Ramos (cell line): ENCODE data around the gene LMAN2L.

Experiments
- in situ Hi-C: fragments of 300-500 bp; cut with MboI; formaldehyde crosslinking; loops from one replicate; pipeline ENCODE4 v1.14.3; 2022; ENCODE audit warnings: low sequenced_read_pairs; ENCODE audit not compliant: unreplicated experiment

LMAN2L gene

GRCh38 chr2:96739633-96740428, at the start of gene LMAN2L:
TSS of gene LMAN2L (minus strand) at chr2:96740064. CDS start at chr2:96740040, 24 bp downstream.
- in situ Hi-C loops, result no loop called here

GRCh38 chr2:96789245-96789617, 49.4 kb upstream of the LMAN2L start:
- in situ Hi-C loops, result no loop called here

GRCh38 chr2:96788442-96789244, 48.8 kb upstream of the LMAN2L start:
- in situ Hi-C loops, result no loop called here

- in situ Hi-C loops, result no loop called here
These were observed 47.5 kb upstream of the LMAN2L start for GRCh38 chr2:96787411-96787810.

GRCh38 chr2:96783388-96783787, 43.5 kb upstream of the LMAN2L start:
- in situ Hi-C loops, result no loop called here

DNA sequence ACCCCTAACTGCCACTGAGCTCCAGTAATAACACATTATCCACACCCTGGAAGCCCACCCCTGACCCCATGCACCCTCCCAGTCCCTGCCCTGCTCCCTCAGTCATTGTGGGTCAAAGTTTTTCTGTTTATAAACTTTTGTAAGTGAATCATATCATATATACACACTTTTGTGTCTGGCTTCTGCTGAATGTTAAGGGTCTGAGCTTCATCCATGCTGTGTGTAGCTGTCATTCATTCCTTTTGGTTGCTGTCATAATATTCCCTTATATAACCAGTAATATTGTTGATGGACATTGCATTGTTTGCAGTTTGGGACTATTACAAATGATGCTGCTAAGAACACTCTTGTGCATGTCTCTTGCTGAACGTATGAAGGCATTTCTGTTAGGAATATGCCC, 35.3 kb upstream of the LMAN2L start:
- in situ Hi-C loops, result no loop called here

GRCh38 chr2:96773922-96774321, 34.1 kb upstream of the LMAN2L start:
- in situ Hi-C loops, result no loop called here

GRCh38 chr2:96772903-96773671, 33.2 kb upstream of the LMAN2L start:
- in situ Hi-C loops, result no loop called here

DNA sequence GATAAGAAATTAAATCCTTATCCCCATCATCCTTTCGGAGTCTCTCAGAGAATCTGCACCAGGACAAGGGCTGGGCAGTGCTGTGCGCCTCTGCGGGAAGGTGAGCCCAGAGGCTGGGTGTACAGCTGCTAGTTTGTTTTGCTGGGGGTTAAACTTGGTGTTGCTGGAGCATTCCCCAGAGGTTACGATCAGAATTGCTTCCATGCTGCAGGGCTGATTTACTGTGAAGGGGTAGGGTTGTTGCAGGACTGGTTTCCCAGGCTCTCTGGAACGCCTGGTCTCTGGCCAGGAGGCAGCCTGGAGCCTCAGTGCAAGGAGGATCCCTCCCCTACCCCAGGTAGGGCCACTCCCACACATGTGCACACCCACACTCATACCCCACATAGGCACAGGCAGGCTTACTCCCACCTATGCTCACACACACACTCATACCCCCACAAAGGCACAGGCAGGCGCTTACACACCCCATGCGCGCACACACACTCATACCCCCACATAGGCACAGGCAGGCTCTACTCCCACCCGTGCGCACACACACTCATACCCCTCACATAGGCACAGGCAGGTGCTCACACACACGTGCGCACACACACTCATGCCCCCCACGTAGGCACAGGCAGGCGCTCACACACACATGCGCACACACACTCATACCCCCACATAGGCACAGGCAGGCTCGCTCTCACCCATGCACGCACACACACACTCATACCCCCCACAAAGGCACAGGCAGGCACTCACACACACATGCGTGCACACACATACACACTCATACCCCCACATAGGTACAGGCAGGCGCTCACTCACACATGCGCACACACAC, 32.1 kb upstream of the LMAN2L start:
- in situ Hi-C loops, result no loop called here

DNA sequence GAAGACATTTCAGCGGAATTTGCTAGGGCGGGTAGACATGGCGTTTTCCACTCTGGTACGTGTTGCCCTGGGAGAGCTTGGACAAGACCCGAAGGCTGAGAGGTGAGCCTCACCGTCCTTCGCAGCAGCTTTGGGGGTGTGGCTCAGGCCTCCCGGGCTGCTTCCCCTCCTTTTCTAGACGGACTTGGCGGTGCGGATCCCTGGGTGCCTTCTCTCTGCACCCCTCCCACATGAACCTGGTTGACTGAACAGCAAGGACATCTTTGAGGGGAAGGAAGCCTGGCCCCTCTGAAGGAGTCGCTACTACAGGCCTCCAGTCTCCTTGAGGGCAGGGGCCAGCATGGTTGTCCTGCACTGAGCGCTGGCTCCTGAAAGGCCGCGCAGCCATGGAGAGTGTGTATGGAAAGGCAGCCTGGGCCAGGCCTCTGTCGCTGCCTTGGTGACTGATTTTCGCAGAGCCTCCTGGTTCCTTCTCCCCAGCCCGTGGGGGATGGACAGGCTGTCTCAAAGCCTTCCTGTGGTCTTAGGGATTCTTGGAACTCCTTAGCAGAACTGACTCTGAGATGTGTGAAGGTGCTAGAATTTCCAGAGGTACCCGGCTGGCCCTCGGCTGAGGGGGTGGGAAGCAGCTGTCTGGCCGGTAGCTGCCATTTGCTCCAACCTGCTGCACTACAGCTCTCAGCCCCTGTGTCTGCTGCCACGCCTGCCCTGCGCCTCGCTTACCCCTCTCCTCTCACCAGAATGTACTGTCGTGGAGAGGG, 30.8 kb upstream of the LMAN2L start:
- in situ Hi-C loops, result no loop called here

DNA sequence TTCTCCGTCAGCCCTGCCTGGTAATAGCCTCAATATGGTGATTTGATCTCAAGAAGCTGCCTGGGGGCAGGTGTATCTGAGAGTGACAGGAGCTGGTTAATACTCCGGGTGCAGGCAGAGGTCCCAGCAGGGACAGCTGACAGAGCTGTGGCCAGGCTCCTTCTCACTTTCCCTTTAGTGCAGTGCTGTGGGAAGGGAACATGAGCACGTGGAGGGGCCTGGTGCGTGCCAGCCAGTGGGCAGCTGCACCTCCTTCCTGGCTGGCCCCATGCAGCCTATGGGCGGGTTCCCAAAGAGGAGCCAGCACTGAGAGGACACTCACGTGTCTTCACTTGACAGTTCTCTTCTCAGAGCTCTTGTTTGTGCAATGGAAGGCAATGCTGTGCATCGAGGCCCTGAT, 29.9 kb upstream of the LMAN2L start:
- in situ Hi-C loops, result no loop called here

DNA sequence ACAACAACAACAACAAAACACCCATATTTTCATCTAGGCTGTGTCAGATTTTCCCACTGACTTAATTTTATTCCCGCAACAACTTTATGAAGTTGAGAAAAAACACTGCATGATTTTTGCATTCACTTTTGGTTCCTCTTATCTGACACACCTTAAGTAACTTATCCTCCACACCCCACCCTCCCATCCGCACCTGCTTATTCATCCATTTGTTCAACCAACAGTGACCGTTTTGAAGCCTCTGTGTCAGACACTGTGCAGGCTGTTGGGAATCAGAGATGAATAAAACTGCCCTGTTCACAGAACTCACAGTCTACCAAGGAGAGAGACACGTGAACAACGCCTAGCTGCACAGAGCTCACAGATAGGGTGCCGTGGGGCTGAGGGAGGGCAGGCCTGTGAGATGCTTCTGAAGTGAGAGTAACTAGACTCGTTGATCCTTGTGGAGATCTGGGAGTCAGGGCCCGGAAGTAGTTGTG, 28.3 kb upstream of the LMAN2L start:
- in situ Hi-C loops, result no loop called here

DNA sequence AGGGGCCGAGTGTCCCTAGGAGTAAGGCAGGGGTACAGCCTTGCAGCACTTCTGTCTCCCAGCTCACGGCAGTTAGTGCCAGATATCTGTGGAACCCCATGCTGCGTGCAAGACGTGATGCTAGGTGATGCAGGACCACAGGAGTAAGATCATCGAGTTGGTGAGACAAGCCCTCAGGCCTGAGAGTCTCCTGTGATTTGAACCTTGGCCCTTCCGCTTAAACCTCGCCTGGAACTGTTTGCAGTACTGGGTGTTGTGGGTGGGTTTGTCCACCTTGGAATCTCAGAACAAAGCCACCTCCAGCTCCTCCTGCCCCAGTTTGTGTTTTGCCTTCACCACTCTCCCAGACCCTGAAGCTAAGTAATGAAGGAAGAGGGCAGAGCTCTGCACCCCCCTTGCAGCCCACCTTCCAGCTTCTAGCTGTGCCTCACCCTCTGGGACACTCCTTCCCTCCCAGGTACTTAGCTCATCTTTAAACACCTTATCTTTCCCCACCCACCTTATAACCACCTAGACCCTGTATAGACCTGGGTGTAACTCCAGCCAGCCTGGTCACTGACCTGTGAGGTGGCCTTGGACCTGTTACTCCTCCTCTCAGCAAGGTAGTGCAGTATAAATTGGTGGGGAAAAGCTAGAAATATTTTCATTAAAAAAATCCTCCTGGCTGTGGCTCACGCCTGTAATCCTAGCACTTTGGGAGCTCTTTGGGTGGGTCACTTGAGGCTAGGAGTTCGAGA, 27.4 kb upstream of the LMAN2L start:
- in situ Hi-C loops, result no loop called here

- in situ Hi-C loops, result no loop called here
These were observed 24.4 kb upstream of the LMAN2L start for GRCh38 chr2:96764253-96764637.

DNA sequence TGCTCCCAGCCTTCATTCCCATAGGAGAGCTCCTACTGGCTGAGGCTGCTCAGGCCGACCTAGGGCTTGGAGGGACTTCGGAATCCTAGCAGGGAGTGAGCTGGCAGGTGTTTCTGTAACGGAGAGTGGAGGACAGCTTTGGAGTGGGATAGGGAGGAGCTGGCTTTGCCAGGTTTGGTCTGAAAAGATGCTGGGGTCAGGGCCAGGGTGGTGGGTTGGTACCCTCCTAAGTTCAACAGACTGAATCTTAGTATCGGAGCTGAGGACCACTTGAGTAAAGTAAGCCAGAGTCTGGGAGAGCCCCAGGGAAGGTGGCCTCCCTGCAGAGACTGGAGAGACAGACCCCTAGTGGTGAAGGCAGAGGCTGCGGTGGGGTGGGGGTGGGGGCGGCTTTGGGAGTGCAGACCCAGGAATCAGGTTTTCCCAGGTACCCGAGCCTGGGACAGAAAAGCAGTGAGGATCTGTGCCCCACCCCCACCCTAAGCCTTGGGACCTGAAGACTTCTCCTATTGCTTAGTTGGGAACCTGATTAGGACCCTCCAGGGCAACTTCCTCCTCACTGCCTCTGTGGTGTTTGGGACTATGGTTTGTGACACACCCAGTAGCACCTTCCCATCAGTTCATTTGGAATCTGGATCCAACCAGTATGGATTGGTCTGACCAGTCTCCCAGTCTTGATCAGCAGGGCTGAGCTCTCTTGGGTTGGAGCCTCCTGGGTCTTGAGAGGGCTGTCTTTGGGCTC, 23.8 kb upstream of the LMAN2L start:
- in situ Hi-C loops, result no loop called here

- in situ Hi-C loops, result no loop called here
These were observed 22.9 kb upstream of the LMAN2L start for GRCh38 chr2:96762529-96763311.
